ENCODE measurements around the gene CXCR1. TPM values are rescaled to one million over a fixed set of nuclear protein-coding genes. Genes with fewer than 3 reads are reported as not detected.
"Not testable (repeated sequence)": the region's sequence is repeated elsewhere in the genome, so short reads cannot be mapped to it uniquely, and the experiment has no call there.

Gene CXCR1
- total RNA-seq, 1 donor = not detected

- H3K27ac ChIP-seq (ENCODE audit: low read depth, low read length) = no peak overlapping the region
- H3K36me3 ChIP-seq (ENCODE audit: insufficient read depth, low read length) = no peaks in the 10 kb centered on the region
- H3K27me3 ChIP-seq (ENCODE audit: insufficient read depth, low read length) = no peaks in the 10 kb centered on the region
- H4K20me1 ChIP-seq (ENCODE audit: insufficient read depth, low read length) = no peaks in the 10 kb centered on the region
- peaks cover 2% of the 10 kb centered on the region for H3K4me1 ChIP-seq (ENCODE audit: insufficient read depth, low read length)
- H2AFZ ChIP-seq (ENCODE audit: low read length) = no peak overlapping the region
- no peak overlapping the region for H3K4me3 ChIP-seq (ENCODE audit: insufficient read depth, low read length)
- no peak overlapping the region for H3K4me2 ChIP-seq (ENCODE audit: insufficient read depth, low read length)
- no peak for TF ChIP-seq CTCF (IDR thresholded peaks at IDR 0.05; ENCODE audit: extremely low read depth, low read depth, low read length)
- no peaks in the 10 kb centered on the region for H3K9me3 ChIP-seq (ENCODE audit: low read depth, low read length)
- no peak for DNase-seq (ENCODE audit: insufficient read length, low spot score, missing footprints)
- H3K79me2 ChIP-seq (ENCODE audit: insufficient read depth, low read length) = no peaks in the 10 kb centered on the region
Measured at GRCh38 chr2:218172845-218173244, 6.1 kb upstream of the CXCR1 start.

- H3K4me3 ChIP-seq (ENCODE audit: insufficient read depth, low read length); H3K4me2 ChIP-seq (ENCODE audit: insufficient read depth, low read length); H3K27me3 ChIP-seq (ENCODE audit: insufficient read depth, low read length); H3K36me3 ChIP-seq (ENCODE audit: insufficient read depth, low read length); H3K79me2 ChIP-seq (ENCODE audit: insufficient read depth, low read length); DNase-seq (ENCODE audit: insufficient read length, low spot score, missing footprints); H4K20me1 ChIP-seq (ENCODE audit: insufficient read depth, low read length); H3K27ac ChIP-seq (ENCODE audit: low read depth, low read length); H3K4me1 ChIP-seq (ENCODE audit: insufficient read depth, low read length); H2AFZ ChIP-seq (ENCODE audit: low read length); H3K9me3 ChIP-seq (ENCODE audit: low read depth, low read length): not testable (repeated sequence)
Measured at GRCh38 chr2:218171744-218172143, 5.0 kb upstream of the CXCR1 start.

- H3K27me3 ChIP-seq (ENCODE audit: insufficient read depth, low read length) = peaks cover 7% of the 10 kb centered on the region
- H3K79me2 ChIP-seq (ENCODE audit: insufficient read depth, low read length) = no peaks in the 10 kb centered on the region
- peak overlapping the region; percentile 70 for H2AFZ ChIP-seq (ENCODE audit: low read length)
- no peak overlapping the region for H3K4me3 ChIP-seq (ENCODE audit: insufficient read depth, low read length)
- no peak overlapping the region for H3K27ac ChIP-seq (ENCODE audit: low read depth, low read length)
- no peak for DNase-seq (ENCODE audit: insufficient read length, low spot score, missing footprints)
- H4K20me1 ChIP-seq (ENCODE audit: insufficient read depth, low read length) = no peaks in the 10 kb centered on the region
- TF ChIP-seq CTCF (IDR thresholded peaks at IDR 0.05; ENCODE audit: extremely low read depth, low read depth, low read length) = no peak
- no peak overlapping the region for H3K4me2 ChIP-seq (ENCODE audit: insufficient read depth, low read length)
- H3K4me1 ChIP-seq (ENCODE audit: insufficient read depth, low read length) = peaks cover 2% of the 10 kb centered on the region
- no peaks in the 10 kb centered on the region for H3K36me3 ChIP-seq (ENCODE audit: insufficient read depth, low read length)
- H3K9me3 ChIP-seq (ENCODE audit: low read depth, low read length) = no peaks in the 10 kb centered on the region
Measured at GRCh38 chr2:218169757-218170546, 3.2 kb upstream of the CXCR1 start.

- no peaks in the 10 kb centered on the region for H3K36me3 ChIP-seq (ENCODE audit: insufficient read depth, low read length)
- no peaks in the 10 kb centered on the region for H3K79me2 ChIP-seq (ENCODE audit: insufficient read depth, low read length)
- peak; percentile 73 for DNase-seq (ENCODE audit: insufficient read length, low spot score, missing footprints)
- H3K27me3 ChIP-seq (ENCODE audit: insufficient read depth, low read length) = peaks cover 14% of the 10 kb centered on the region
- no peaks in the 10 kb centered on the region for H3K9me3 ChIP-seq (ENCODE audit: low read depth, low read length)
- peaks cover 2% of the 10 kb centered on the region for H3K4me1 ChIP-seq (ENCODE audit: insufficient read depth, low read length)
- TF ChIP-seq CTCF (IDR thresholded peaks at IDR 0.05; ENCODE audit: extremely low read depth, low read depth, low read length) = peak; percentile 77
- H3K4me3 ChIP-seq (ENCODE audit: insufficient read depth, low read length) = no peak overlapping the region
- H3K27ac ChIP-seq (ENCODE audit: low read depth, low read length) = no peak overlapping the region
- H2AFZ ChIP-seq (ENCODE audit: low read length) = no peak overlapping the region
- H4K20me1 ChIP-seq (ENCODE audit: insufficient read depth, low read length) = no peaks in the 10 kb centered on the region
- H3K4me2 ChIP-seq (ENCODE audit: insufficient read depth, low read length) = no peak overlapping the region
Measured at GRCh38 chr2:218168635-218169462, 2.1 kb upstream of the CXCR1 start.
